Posterior cingulate gyrus (tissue), 11 donors: Measurements from ENCODE around the gene CNTN6.
A peak's percentile ranks its signal among the peaks of the same experiment; 100 is the strongest.
"Not testable (repeated sequence)": the region's sequence is repeated elsewhere in the genome, so short reads cannot be mapped to it uniquely, and the experiment has no call there.

ENCODE experiments used
- DNase-seq, 10 donors: peaks; one replicate each; pipeline versions ENCODE4 v3.0.0 to v3.0.0-alpha.2; 2020 to 2021; ENCODE audit warnings: mixed read lengths in 3 of 10
- intact Hi-C: fragments of 100-400 bp; cut with DNase I; formaldehyde crosslinking; loops from one replicate; pipeline ENCODE4 v1.15.1; 2023

CNTN6 gene

GRCh38 chr3:1272546-1273265, 179.9 kb downstream of the CNTN6 start:
- DNase-seq: no peak
- intact Hi-C loops: no loop called here

- intact Hi-C loops: no loop called here
- DNase-seq: no peak
Measured at GRCh38 chr3:1275495-1275894, 182.7 kb downstream of the CNTN6 start.

DNA sequence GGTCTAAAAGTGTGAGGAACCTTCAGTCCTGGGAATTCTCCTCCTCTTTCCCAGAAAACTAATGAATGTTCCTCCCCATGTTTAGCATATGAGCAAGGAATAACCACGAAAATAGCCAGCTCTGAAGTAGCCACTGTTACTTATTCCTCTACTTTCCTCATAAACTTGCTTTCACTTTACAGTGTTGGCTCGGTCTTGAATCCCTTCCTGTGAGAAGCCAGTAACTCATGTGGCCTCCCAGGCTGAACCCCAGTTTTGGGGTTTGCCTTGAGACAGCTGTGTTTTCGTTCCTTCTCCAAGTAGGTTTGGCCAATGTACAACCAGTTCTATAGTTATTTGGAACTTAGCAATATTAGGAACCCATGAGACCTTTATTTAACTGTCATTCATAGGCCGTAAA, 195.0 kb downstream of the CNTN6 start:
- no peak for DNase-seq
- intact Hi-C loops: no loop called here

- intact Hi-C loops: no loop called here
- no peak for DNase-seq
Measured at GRCh38 chr3:1288805-1289494, 196.1 kb downstream of the CNTN6 start.

- no peak for DNase-seq
Measured at GRCh38 chr3:1292571-1293071, 199.8 kb downstream of the CNTN6 start.

DNA sequence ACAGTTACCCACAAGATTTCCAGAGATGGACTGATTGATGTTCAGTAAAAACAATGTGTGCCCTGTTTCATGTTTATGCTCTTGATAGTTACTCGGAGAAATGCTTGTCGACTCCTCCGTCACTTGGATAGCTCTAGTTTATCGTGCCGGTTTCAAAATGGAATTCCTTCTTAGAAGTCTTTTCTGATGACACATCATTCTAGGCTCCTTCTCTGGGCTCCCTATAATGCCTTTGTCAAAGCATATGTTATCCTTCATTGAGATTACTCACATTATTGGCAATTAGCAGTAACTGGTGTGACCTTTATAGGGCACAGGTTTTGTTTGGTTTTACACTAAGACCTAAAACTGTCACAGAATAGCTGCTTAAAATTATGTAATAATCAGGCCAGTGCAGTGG, 201.8 kb downstream of the CNTN6 start:
- intact Hi-C loops: no loop called here
- no peak for DNase-seq

More at GRCh38 chr3:1292571-1293071, 199.8 kb downstream of the CNTN6 start:
- intact Hi-C loops: no loop called here

- intact Hi-C loops: no loop called here
Measured at GRCh38 chr3:1318296-1319005, 225.6 kb downstream of the CNTN6 start.

GRCh38 chr3:1326546-1326945, 233.7 kb downstream of the CNTN6 start:
- DNase-seq: no peak
- intact Hi-C loops: no loop called here

More at GRCh38 chr3:1318296-1319005, 225.6 kb downstream of the CNTN6 start:
- DNase-seq: no peak

DNA sequence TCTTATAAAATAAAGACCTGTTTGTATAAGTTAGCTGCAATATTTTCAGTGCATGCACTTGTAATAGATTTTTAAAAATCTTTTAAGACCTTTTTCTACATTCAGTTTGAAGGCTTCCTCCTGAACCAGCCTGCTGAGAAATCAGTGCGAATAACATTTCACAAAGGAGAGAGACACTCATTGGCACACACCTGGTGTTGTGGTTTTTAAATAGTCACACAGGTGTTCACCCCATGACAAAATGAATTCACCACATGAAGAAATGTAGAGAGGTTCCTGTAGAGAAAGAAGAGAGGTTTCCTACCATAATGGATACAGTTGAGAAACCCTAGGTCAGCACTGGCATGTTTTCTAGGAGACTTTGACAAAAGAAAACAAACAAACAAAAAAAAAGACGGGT, 237.3 kb downstream of the CNTN6 start:
- intact Hi-C loops: no loop called here
- no peak for DNase-seq

GRCh38 chr3:1346386-1346785, 253.6 kb downstream of the CNTN6 start:
- DNase-seq: no peak
- intact Hi-C loops: no loop called here

DNA sequence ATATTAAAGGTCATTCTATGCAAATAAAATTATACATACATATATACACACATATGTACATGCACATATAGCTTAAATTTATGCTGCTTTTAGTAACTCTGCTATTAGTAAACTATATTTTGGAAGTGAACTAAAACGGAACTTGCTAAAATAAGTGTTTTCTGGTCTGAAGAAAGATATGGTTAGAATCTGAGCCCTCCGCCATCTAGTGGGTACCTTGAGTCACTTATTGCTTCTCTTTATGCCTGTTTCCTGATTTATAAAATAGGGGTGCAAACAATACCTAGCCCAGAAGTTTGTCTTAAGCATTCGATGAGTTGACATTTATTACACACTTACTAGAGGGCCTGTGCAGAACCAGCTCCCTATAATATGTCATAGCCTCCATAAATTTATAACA, 255.7 kb downstream of the CNTN6 start:
- DNase-seq: no peak
- intact Hi-C loops: no loop called here

DNA sequence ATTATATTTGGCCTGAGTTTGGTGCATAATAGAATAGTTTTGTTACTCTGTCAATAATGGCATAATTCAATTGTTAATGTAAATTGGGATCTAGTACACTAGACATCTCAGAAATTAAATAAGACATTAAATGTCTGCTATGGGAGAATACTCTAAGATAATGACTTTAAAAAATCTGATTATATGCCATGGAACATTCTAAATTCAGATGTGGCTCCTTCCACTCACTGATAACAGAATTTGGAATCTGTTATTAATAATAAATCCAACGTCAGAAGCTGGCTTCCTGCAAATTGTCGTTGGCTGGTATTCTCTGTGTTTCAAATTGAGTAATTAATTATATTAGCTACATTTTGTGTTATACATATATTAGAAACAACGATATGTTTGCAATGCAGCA, 258.1 kb downstream of the CNTN6 start:
- intact Hi-C loops: no loop called here
- DNase-seq: no peak

- intact Hi-C loops: no loop called here
Measured at GRCh38 chr3:1355691-1356090, 262.9 kb downstream of the CNTN6 start.

GRCh38 chr3:1356101-1356500, 263.3 kb downstream of the CNTN6 start:
- no peak for DNase-seq

More at GRCh38 chr3:1355691-1356090, 262.9 kb downstream of the CNTN6 start:
- DNase-seq: no peak

GRCh38 chr3:1365528-1365927, 272.7 kb downstream of the CNTN6 start:
- DNase-seq: no peak
- intact Hi-C loops: no loop called here

More at GRCh38 chr3:1356101-1356500, 263.3 kb downstream of the CNTN6 start:
- intact Hi-C loops: no loop called here

GRCh38 chr3:1374471-1374870, 281.6 kb downstream of the CNTN6 start:
- no peak for DNase-seq
- intact Hi-C loops: no loop called here

DNA sequence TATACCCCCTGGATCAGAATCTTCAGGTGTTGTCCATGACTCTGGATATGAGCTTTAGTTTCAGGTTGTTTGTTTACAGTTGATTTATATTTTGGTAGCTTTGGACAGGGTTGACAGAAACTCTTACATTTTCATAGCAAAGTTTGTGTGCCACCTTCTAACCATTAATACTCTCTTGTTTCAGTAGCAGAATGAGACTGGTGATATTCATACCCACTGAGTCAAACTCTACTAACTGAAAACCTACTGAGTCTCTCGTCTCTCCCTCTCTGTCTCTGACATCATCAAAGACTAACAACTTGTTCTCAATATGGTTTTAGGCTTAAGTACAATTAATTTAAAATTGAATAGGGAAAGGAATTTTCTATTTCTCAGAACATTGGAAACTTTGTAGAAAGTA, 282.3 kb downstream of the CNTN6 start:
- DNase-seq: no peak
- intact Hi-C loops: no loop called here

DNA sequence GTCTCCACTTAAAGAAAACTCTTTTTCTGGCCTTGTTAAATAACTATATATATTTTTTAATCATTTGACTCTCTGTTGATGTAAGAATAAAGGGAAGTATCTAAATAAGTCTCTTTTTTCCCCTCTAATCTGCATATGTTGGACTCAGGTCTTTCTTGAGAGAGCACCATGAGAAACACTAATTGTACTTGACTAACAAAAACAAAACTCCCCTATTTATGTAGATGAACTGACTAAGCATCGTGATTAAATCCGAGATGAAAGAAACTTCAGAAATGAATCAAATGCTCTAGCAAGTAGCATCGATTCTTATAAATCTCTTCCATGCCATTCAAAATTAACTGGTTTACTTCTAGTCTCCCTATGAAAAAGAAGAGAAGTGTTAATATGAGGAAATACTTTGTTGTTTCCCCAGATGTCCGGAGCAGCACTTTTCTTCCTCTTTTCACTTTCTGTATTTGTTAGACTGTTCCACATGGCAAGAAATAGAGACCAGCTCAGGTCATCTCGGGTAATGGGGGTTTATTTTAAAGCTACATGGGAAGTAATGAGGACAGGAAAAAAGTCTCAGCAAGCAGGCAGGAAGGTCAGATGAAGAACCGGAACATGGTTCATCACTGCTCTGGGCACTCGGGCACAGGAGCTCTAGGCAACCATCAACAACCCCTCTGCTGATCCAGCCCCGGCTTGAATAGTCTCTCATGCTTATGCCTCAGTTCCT, 288.3 kb downstream of the CNTN6 start:
- intact Hi-C loops: no loop called here
- peak in 2 of 10 donors; percentile 43 to 56 for DNase-seq

DNA sequence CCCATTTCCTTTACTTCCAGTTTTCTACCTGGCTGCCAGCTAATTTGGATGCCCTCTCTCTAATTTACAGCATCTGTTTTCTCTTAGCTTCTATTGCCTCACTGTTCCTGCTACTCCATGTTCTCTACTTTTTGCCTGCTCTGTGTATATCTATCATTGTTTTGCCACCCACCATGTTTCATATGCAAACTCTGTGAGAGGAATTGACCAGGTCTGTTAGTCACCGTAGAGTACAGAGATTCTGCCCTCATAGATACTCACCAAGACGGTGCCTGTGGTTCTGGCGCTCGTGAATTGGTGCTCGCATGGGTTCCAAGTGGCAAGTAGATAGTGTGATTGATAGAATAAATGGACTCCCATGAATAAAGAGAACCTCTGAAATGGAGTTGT, 288.8 kb downstream of the CNTN6 start:
- no peak for DNase-seq

GRCh38 chr3:1387396-1387905, 294.6 kb downstream of the CNTN6 start:
- intact Hi-C loops: not testable (repeated sequence)
- peak in 2 of 10 donors; percentile 44 to 47 for DNase-seq

More for the DNA sequence above, 288.8 kb downstream of the CNTN6 start:
- intact Hi-C loops: no loop called here
